CD4-positive, alpha-beta T cell (primary cell): ENCODE data around the gene GMEB2. TPM values are rescaled to one million over a fixed set of nuclear protein-coding genes. Genes with fewer than 3 reads are reported as not detected.

Experiments used
- ATAC-seq: fragments of 200-7000 bp; cut with Tn5 transposase; one replicate; pipeline ENCODE4 v1.10.0; 2022; ENCODE audit warnings: mild to moderate bottlenecking; ENCODE audit not compliant: poor library complexity
- CTCF ChIA-PET: fragments of 350-600 bp; sonication (Branson Sonifier 250); formaldehyde crosslinking; loops from one replicate; lab custom pipeline; 2021; ENCODE audit warnings: antibody characterized with exemption, inconsistent platforms; lab: Charles Lee
- POLR2A ChIA-PET: fragments of 350-600 bp; sonication (Branson Sonifier 250); formaldehyde crosslinking; loops from one replicate; lab custom pipeline; 2021; ENCODE audit warnings: antibody characterized with exemption, inconsistent platforms; lab: Charles Lee
- DNase-seq, 14 experiments: peaks; one replicate each; pipeline ENCODE4 v3.0.0-alpha.2; 2013 to 2020; ENCODE audit warnings: mixed read lengths in 2 of 14
- H3K27ac ChIP-seq, 2 donors: one replicate each; pipeline versions ENCODE4 v1.5.1 to v1.7.0; 2013; ENCODE audit warnings: low read length in 2 of 2, low read depth in 1 of 2, mild to moderate bottlenecking in 1 of 2
- H3K27me3 ChIP-seq, 2 experiments: 1 replicate in 1 of 2; 2 replicates in 1 of 2; pipeline versions ENCODE4 v1.6.1 to v1.7.0; 2013; ENCODE audit warnings: low read length in 2 of 2, control low read depth in 1 of 2, mild to moderate bottlenecking in 1 of 2, moderate library complexity in 1 of 2; ENCODE audit not compliant: insufficient read depth in 2 of 2, control insufficient read depth in 1 of 2
- H3K36me3 ChIP-seq: one replicate; pipeline ENCODE4 v1.6.1; 2013; ENCODE audit warnings: low read length, control low read depth; ENCODE audit not compliant: insufficient read depth
- H3K4me1 ChIP-seq: one replicate; pipeline ENCODE4 v1.6.1; 2013; ENCODE audit warnings: low read length, control low read depth; ENCODE audit not compliant: insufficient read depth
- H3K4me3 ChIP-seq: one replicate; pipeline ENCODE4 v1.5.1; 2013; ENCODE audit warnings: mild to moderate bottlenecking, low read length, moderate library complexity
- H3K9me3 ChIP-seq, 2 experiments: 1 replicate in 1 of 2; 2 replicates in 1 of 2; pipeline versions ENCODE4 v1.6.1 to v1.7.0; 2013; ENCODE audit warnings: low read length in 2 of 2, mild to moderate bottlenecking in 2 of 2, control low read depth in 1 of 2, moderate library complexity in 1 of 2; ENCODE audit not compliant: control insufficient read depth in 1 of 2, insufficient read depth in 1 of 2
- H3K27ac Mint-ChIP-seq: one replicate; pipeline ENCODE4 v1.8.0; 2020; ENCODE audit warnings: mixed read lengths
- H3K27me3 Mint-ChIP-seq: one replicate; pipeline ENCODE4 v1.8.0; 2021; ENCODE audit warnings: mixed read lengths
- H3K36me3 Mint-ChIP-seq: one replicate; pipeline ENCODE4 v1.8.0; 2021; ENCODE audit warnings: low read depth, mixed read lengths
- H3K4me1 Mint-ChIP-seq: one replicate; pipeline ENCODE4 v1.8.0; 2021; ENCODE audit warnings: low read depth, mixed read lengths
- H3K4me3 Mint-ChIP-seq: one replicate; pipeline ENCODE4 v1.8.0; 2020; ENCODE audit warnings: mild to moderate bottlenecking, mixed read lengths
- H3K9me3 Mint-ChIP-seq: one replicate; pipeline ENCODE4 v1.8.0; 2020; ENCODE audit warnings: mixed read lengths
- intact Hi-C, 2 experiments: fragments of 100-400 bp; cut with DNase I in 1 of 2; cut with micrococcal nuclease in 1 of 2; formaldehyde crosslinking; loops; one replicate each; pipeline versions ENCODE4 v1.15.1 to v1.9.0; 2023 to 2025; cut with DNase I, micrococcal nuclease
- total RNA-seq, 174 experiments: library from RNA in 2 of 174; stranded (reverse) in 2 of 174; gene quantifications; one replicate each; pipeline ENCODE4 v1.2.3 and lab custom pipeline; 2021 to 2026
- TF ChIP-seq, protein P1 (sequence below): fragments of 200-600 bp; IDR thresholded peaks from one replicate; pipeline ENCODE4 v1.8.0; 2022; ENCODE audit warnings: antibody characterized with exemption, mild to moderate bottlenecking

Gene GMEB2
- total RNA-seq, 2 experiments from 2014 or later = 32.9 to 34.0 TPM

DNA sequence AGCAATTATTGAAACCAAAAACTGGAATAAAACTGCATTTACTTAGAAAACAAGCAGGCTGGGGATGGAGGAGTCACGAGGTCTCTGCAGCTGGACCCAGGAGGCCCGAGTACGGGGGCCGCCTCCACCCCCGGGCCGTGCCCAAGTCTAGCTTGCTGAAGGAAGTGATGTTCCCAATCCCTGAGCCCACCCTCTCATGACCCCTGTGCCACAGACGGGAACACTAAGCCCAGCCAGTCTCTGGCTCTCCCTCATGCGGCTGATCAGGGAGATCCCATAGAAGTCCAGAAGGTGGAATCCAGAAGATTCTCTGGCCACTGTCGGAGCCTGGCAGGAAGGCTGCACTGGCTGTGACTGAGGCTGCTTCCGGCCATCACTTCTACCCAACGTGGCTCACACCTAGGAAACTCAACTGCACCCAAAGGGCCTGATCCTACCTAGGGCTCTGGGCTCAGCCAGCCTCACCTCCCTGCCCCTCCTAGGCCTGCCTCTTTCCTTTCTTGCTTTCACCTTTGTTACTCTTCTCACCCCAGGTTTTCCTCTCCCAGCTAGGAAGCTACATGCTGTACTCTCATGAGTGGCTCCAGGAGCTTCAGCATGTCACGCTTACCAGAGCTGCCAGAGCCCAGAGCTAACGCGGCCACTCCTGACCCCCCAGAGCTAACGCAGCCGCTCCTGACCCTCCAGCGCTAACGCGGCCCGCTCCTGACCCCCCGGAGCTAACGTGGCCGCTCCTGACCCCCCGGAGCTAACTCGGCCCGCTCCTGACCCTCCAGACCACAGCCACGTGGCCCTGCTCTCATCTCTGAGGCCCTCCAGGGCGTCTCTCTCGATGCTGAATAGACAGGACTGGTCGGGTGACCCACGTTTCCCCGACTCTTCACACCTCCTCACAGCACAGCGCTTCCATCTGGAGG, 28.2 kb downstream of the GMEB2 start:
- DNase-seq = no peak
- Mint-ChIP-seq H3K4me3 (no peak overlapping the region), H3K27ac (no peak overlapping the region), H3K9me3 (no peaks in the 10 kb centered on the region), H3K27me3 (no peaks in the 10 kb centered on the region), H3K4me1 (no peaks in the 10 kb centered on the region), H3K36me3 (peaks cover 57% of the 10 kb centered on the region)
- Histone ChIP-seq H3K4me3 (no peak overlapping the region), H3K4me1 (peaks cover 16% of the 10 kb centered on the region), H3K27me3 (no peaks in the 10 kb centered on the region), H3K9me3 (peaks cover 0 to 10% of the 10 kb centered on the region in 2 experiments), H3K27ac (no peak overlapping the region), H3K36me3 (peaks cover 58% of the 10 kb centered on the region)
- ChIA-PET CTCF (no interaction called here), POLR2A (interaction anchor here (0.7 to 1.3 kb wide), 3 partner anchors 11 to 44 kb away, joined by 3 to 5 read pairs (median 3); no protein-coding TSS in a partner anchor)
- intact Hi-C loops = no loop called here
- ATAC-seq = no peak
- TF ChIP-seq, protein P1, sequence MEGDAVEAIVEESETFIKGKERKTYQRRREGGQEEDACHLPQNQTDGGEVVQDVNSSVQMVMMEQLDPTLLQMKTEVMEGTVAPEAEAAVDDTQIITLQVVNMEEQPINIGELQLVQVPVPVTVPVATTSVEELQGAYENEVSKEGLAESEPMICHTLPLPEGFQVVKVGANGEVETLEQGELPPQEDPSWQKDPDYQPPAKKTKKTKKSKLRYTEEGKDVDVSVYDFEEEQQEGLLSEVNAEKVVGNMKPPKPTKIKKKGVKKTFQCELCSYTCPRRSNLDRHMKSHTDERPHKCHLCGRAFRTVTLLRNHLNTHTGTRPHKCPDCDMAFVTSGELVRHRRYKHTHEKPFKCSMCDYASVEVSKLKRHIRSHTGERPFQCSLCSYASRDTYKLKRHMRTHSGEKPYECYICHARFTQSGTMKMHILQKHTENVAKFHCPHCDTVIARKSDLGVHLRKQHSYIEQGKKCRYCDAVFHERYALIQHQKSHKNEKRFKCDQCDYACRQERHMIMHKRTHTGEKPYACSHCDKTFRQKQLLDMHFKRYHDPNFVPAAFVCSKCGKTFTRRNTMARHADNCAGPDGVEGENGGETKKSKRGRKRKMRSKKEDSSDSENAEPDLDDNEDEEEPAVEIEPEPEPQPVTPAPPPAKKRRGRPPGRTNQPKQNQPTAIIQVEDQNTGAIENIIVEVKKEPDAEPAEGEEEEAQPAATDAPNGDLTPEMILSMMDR = no peak

DNA sequence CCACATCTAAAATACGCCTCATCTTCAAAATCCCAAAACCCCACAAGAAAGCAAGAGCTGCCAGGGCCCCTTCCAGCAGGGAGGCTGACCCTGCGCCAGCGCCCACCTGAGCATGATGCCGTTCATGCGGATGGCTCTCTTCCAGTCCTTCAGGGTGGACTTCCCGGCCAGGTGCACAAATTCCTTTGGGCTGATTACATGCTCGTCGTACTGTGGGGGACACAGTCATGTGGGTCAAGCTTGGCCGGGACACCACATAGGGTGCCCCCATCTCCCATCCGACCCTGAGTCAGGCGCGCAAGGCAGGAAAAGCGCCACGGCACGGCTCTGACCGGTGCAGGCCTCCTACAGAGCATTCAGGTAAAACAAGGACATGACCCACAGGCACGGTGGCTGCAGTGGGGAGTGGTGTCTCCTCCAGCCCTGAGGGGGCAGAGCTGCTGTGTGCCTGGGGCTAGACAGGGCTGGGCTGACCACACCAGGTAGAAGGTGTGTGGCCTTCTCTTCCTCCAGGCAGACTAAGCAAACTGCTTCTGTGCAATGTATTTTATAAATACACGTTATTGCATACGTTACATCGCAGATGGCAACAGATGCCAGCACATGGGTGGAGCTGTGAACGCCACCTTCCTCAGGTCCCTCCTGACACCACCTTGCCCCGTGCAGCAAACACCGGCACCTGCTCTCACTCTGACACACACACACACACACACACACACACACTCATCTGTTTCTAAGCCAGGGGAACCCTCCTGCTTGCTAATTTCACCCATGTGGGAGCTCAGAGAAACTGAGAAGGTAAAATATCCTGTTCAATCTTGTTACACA, 29.0 kb downstream of the GMEB2 start:
- no peaks in the 10 kb centered on the region for H3K27me3 Mint-ChIP-seq
- ATAC-seq = no peak
- peaks cover 61% of the 10 kb centered on the region for H3K36me3 ChIP-seq
- no peaks in the 10 kb centered on the region for H3K9me3 Mint-ChIP-seq
- H3K4me3 Mint-ChIP-seq = no peak overlapping the region
- POLR2A ChIA-PET = interaction anchor here (1.2 to 1.3 kb wide), 2 partner anchors 30 to 45 kb away, joined by 3 to 5 read pairs; no protein-coding TSS in a partner anchor
- H3K27me3 ChIP-seq = no peaks in the 10 kb centered on the region
- peaks cover 0 to 10% of the 10 kb centered on the region in 2 experiments for H3K9me3 ChIP-seq
- H3K36me3 Mint-ChIP-seq = peaks cover 60% of the 10 kb centered on the region
- H3K27ac ChIP-seq = no peak overlapping the region
- TF ChIP-seq, protein P1 = no peak
- H3K4me1 Mint-ChIP-seq = no peaks in the 10 kb centered on the region
- CTCF ChIA-PET = no interaction called here
- H3K27ac Mint-ChIP-seq = no peak overlapping the region
- DNase-seq = no peak
- intact Hi-C loops = no loop called here
- H3K4me1 ChIP-seq = peaks cover 16% of the 10 kb centered on the region
- H3K4me3 ChIP-seq = no peak overlapping the region

DNA sequence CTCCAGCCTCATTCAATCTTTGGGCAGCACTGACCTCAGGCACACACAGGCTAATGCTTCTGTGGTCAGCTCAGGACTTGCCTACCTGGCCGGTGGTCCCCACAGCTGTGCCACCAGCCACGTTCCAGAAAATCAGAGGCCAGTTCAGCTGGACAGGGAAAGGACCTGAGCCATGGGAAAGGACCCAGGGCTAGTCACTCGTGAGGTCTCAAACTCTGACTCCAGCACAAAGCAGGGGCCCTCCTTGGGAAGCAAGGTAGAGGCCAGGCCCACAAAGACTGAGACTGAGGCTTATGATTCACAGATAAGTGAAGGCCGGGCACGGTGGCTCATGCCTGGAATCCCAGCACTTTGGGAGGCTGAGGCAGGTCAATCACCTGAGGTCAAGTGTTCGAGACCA, 30.5 kb downstream of the GMEB2 start:
- Mint-ChIP-seq H3K36me3 (peaks cover 69% of the 10 kb centered on the region), H3K4me1 (no peaks in the 10 kb centered on the region), H3K27me3 (no peaks in the 10 kb centered on the region), H3K27ac (no peak overlapping the region), H3K4me3 (no peak overlapping the region), H3K9me3 (no peaks in the 10 kb centered on the region)
- TF ChIP-seq, protein P1 = no peak
- peaks cover 3% of the 10 kb centered on the region for H3K4me1 ChIP-seq
- intact Hi-C loops = no loop called here
- H3K36me3 ChIP-seq = peaks cover 66% of the 10 kb centered on the region
- ATAC-seq (no peak), DNase-seq (no peak)
- POLR2A ChIA-PET = interaction anchor here (0.7 kb wide), 1 partner anchor 45 kb away, joined by 3 read pairs; no protein-coding TSS in a partner anchor
- H3K4me3 ChIP-seq = no peak overlapping the region
- peaks cover 0 to 1% of the 10 kb centered on the region in 2 experiments for H3K9me3 ChIP-seq
- H3K27ac ChIP-seq = no peak overlapping the region
- CTCF ChIA-PET = no interaction called here
- H3K27me3 ChIP-seq = no peaks in the 10 kb centered on the region
